Colonic mucosa (tissue), 4 donors: ENCODE data around the gene PCNX3. TPM values are rescaled to one million over a fixed set of nuclear protein-coding genes. Genes with fewer than 3 reads are reported as not detected.

Experiments used
- DNase-seq: peaks from one replicate; pipeline ENCODE4 v3.0.0-alpha.2; 2020
- H3K27ac ChIP-seq: fragments of 200-600 bp; one replicate; pipeline ENCODE4 v1.8.0; 2021
- H3K27me3 ChIP-seq: fragments of 200-600 bp; one replicate; pipeline ENCODE4 v1.8.0; 2021
- H3K36me3 ChIP-seq: fragments of 200-600 bp; one replicate; pipeline ENCODE4 v1.8.0; 2021
- H3K4me1 ChIP-seq: fragments of 200-600 bp; one replicate; pipeline ENCODE4 v1.8.0; 2021; ENCODE audit warnings: mild to moderate bottlenecking
- H3K4me3 ChIP-seq: fragments of 200-600 bp; one replicate; pipeline ENCODE4 v1.8.0; 2021
- H3K9ac ChIP-seq, 2 donors: one replicate each; pipeline ENCODE4 v1.7.0; 2013; ENCODE audit warnings: control low read depth in 2 of 2, low read depth in 2 of 2, low read length in 2 of 2
- H3K9me3 ChIP-seq: fragments of 200-600 bp; one replicate; pipeline ENCODE4 v1.8.0; 2021
- CTCF ChIP-seq: fragments of 200-600 bp; IDR thresholded peaks from one replicate; pipeline ENCODE4 v1.8.0; 2022; ENCODE audit warnings: antibody characterized with exemption, mild to moderate bottlenecking
- intact Hi-C: fragments of 100-400 bp; cut with DNase I; formaldehyde crosslinking; loops from one replicate; pipeline ENCODE4 v1.14.1; 2022
- total RNA-seq, 2 donors: library from RNA; stranded (reverse); fragmentation: NEBNext Ultra II Directional in 1 of 2; extraction: Animal tissue kit (Norgen Biotek cat#: 25700) in 1 of 2; gene quantifications; one replicate each; pipeline ENCODE4 v1.2.1, GENCODE V29; 2021
- donor health status: healthy.
- donor health status: DM: no; HTN: no; CAD: no.
- donor health status: DM: no; HTN: no; CAD: no.

Gene PCNX3
- total RNA-seq, 2 donors from 2014 or later, result 41.5 to 72.4 TPM

- Histone ChIP-seq H3K27ac (peak overlapping the region; percentile 97), H3K36me3 (peaks cover 4% of the 10 kb centered on the region), H3K4me1 (peaks cover 8% of the 10 kb centered on the region), H3K27me3 (no peaks in the 10 kb centered on the region), H3K4me3 (peak overlapping the region; percentile 94), H3K9ac (peak overlapping the region; percentile 93 to 99), H3K9me3 (no peaks in the 10 kb centered on the region)
- intact Hi-C loops, result no loop called here
- DNase-seq, result peak; percentile 40
- no peak for TF ChIP-seq CTCF
These were observed 46.7 kb downstream of the PCNX3 start for GRCh38 chr11:65662247-65662798.

- H3K27ac ChIP-seq, result peak within 1 kb of the TSS; percentile 97
- peaks cover 8% of the 10 kb centered on the region for H3K4me1 ChIP-seq
- TF ChIP-seq CTCF, result no peak
These were observed 47.4 kb downstream of the PCNX3 start, which contains the start of gene RELA for GRCh38 chr11:65662799-65663638. Gene RELA (minus strand): TSS chr11:65662916. CDS start chr11:65662832, 84 bp downstream.

GRCh38 chr11:65663639-65664200 lies 48.1 kb downstream of the PCNX3 start:
- Histone ChIP-seq H3K4me1 (peaks cover 8% of the 10 kb centered on the region), H3K27me3 (no peaks in the 10 kb centered on the region), H3K36me3 (peaks cover 4% of the 10 kb centered on the region), H3K4me3 (peak overlapping the region; percentile 94), H3K9me3 (no peaks in the 10 kb centered on the region), H3K9ac (peak overlapping the region; percentile 88 to 93), H3K27ac (peak overlapping the region; percentile 97)
- DNase-seq, result peak; percentile 74
- TF ChIP-seq CTCF, result no peak
- intact Hi-C loops, result no loop called here

More at GRCh38 chr11:65662799-65663638, 47.4 kb downstream of the PCNX3 start, which contains the start of gene RELA:
- intact Hi-C loops, result no loop called here
- Histone ChIP-seq H3K36me3 (peaks cover 4% of the 10 kb centered on the region), H3K4me3 (peak within 1 kb of the TSS; percentile 94), H3K9ac (peak within 1 kb of the TSS; percentile 93 to 99), H3K27me3 (no peaks in the 10 kb centered on the region), H3K9me3 (no peaks in the 10 kb centered on the region)
- DNase-seq, result peak; percentile 95

- H3K9ac ChIP-seq, result no peak overlapping the region
- no peak overlapping the region for H3K4me3 ChIP-seq
- H3K4me1 ChIP-seq, result no peaks in the 10 kb centered on the region
- no peak overlapping the region for H3K27ac ChIP-seq
- TF ChIP-seq CTCF, result no peak
- no peaks in the 10 kb centered on the region for H3K36me3 ChIP-seq
- H3K27me3 ChIP-seq, result no peaks in the 10 kb centered on the region
- DNase-seq, result no peak
- no peaks in the 10 kb centered on the region for H3K9me3 ChIP-seq
- intact Hi-C loops, result no loop called here
These were observed 56.7 kb downstream of the PCNX3 start for GRCh38 chr11:65672180-65672860.

GRCh38 chr11:65672982-65673381 lies 57.4 kb downstream of the PCNX3 start:
- no peak overlapping the region for H3K4me3 ChIP-seq

More at GRCh38 chr11:65672982-65673381, 57.4 kb downstream of the PCNX3 start:
- no peak overlapping the region for H3K9ac ChIP-seq
- intact Hi-C loops, result no loop called here
- no peaks in the 10 kb centered on the region for H3K4me1 ChIP-seq
- H3K27me3 ChIP-seq, result no peaks in the 10 kb centered on the region
- no peak overlapping the region for H3K27ac ChIP-seq
- H3K9me3 ChIP-seq, result no peaks in the 10 kb centered on the region
- H3K36me3 ChIP-seq, result no peaks in the 10 kb centered on the region
- no peak for DNase-seq
- TF ChIP-seq CTCF, result no peak
